HCT116 (cell line): ENCODE data around the gene INPPL1. TPM values are rescaled to one million over a fixed set of nuclear protein-coding genes. Genes with fewer than 3 reads are reported as not detected.

Experiments used
- ATAC-seq: fragments of 200-7000 bp; cut with Tn5 transposase; 2 replicates; pipeline ENCODE4 v1.9.1; 2020; ENCODE audit warnings: mild to moderate bottlenecking, moderate library complexity
- BruUV-seq: library from RNA; stranded (reverse); fragments of 400-500 nt; replicated peaks from 2 replicates; lab custom pipeline; 2021; lab: Mats Ljungman, UMichigan
- CTCF ChIA-PET: fragments of 300-600 bp; sonication (Branson Sonifier 250); formaldehyde crosslinking; loops from one replicate; lab custom pipeline; 2021; ENCODE audit warnings: antibody characterized with exemption; lab: Charles Lee
- POLR2A ChIA-PET: fragments of 300-600, 350-600 bp; sonication (Branson Sonifier 250); formaldehyde crosslinking; loops from one replicate; lab custom pipeline; 2021; ENCODE audit warnings: antibody characterized with exemption; lab: Charles Lee
- RAD21 ChIA-PET, 2 experiments: fragments of 300-600 bp; sonication (Branson Sonifier 250); formaldehyde crosslinking; loops; one replicate each; lab custom pipeline; 2023; ENCODE audit warnings: low total read pairs in 2 of 2; ENCODE audit not compliant: uncharacterized antibody in 2 of 2, unreplicated experiment in 2 of 2, low non-redundant PET in 1 of 2; lab: Charles Lee
- DNase-seq: peaks from one replicate; pipeline ENCODE4 v3.0.0-alpha.2; 2010; ENCODE audit warnings: low read depth, low spot score
- H2AFZ ChIP-seq: fragments of 200-600 bp; shearing (Covaris generic), sonication (generic); 2 replicates; pipeline ENCODE4 v1.6.1; 2017; ENCODE audit warnings: low read depth, mixed run types, mixed read lengths, antibody characterized with exemption, low read length; ENCODE audit not compliant: poor library complexity, severe bottlenecking
- H3K27ac ChIP-seq: 2 replicates; pipeline ENCODE4 v1.5.1; 2012; ENCODE audit warnings: low read depth, low read length
- H3K27me3 ChIP-seq: fragments of 200-600 bp; sonication (generic); 2 replicates; pipeline ENCODE4 v1.6.1; 2016; ENCODE audit warnings: mixed run types, low read length, mixed read lengths; ENCODE audit not compliant: insufficient read depth
- H3K36me3 ChIP-seq, 2 experiments: fragments of 200-500 bp in 1 of 2; fragments of 200-600 bp in 1 of 2; sonication (Bioruptor generic) in 1 of 2; sonication (generic) in 1 of 2; 2 replicates each; pipeline versions ENCODE4 v1.5.1 to v1.6.1; 2014 to 2016; ENCODE audit warnings: low read length in 2 of 2, inconsistent platforms in 1 of 2, mixed read lengths in 1 of 2, mixed run types in 1 of 2; ENCODE audit not compliant: insufficient read depth in 2 of 2, control insufficient read depth in 1 of 2
- H3K4me1 ChIP-seq, 2 experiments: fragments of 200-600 bp in 1 of 2; sonication (generic) in 1 of 2; 2 replicates each; pipeline versions ENCODE4 v1.5.1 to v1.6.1; 2012 to 2017; ENCODE audit warnings: low read length in 2 of 2, inconsistent platforms in 1 of 2, mild to moderate bottlenecking in 1 of 2, mixed read lengths in 1 of 2, mixed run types in 1 of 2, moderate library complexity in 1 of 2; ENCODE audit not compliant: insufficient read depth in 2 of 2, control insufficient read depth in 1 of 2
- H3K4me2 ChIP-seq: fragments of 200-600 bp; sonication (generic); 2 replicates; pipeline ENCODE4 v1.6.1; 2017; ENCODE audit warnings: mixed run types, low read length, mixed read lengths
- H3K4me3 ChIP-seq, 2 experiments: fragments of 200-600 bp in 1 of 2; sonication (generic) in 1 of 2; replicated peaks in 1 of 2; 2 replicates each; pipeline ENCODE4 v1.5.1; 2011 to 2016; ENCODE audit warnings: low read length in 2 of 2, control low read depth in 1 of 2, low read depth in 1 of 2, mild to moderate bottlenecking in 1 of 2, mixed read lengths in 1 of 2, mixed run types in 1 of 2
- H3K79me2 ChIP-seq: fragments of 200-600 bp; sonication (generic); 2 replicates; pipeline ENCODE4 v1.6.1; 2017; ENCODE audit warnings: mild to moderate bottlenecking, mixed run types, low read length, moderate library complexity, mixed read lengths; ENCODE audit not compliant: insufficient read depth
- H3K9ac ChIP-seq: fragments of 200-600 bp; sonication (generic); 2 replicates; pipeline ENCODE4 v1.6.1; 2016; ENCODE audit warnings: low read length, mixed read lengths
- H3K9me2 ChIP-seq: fragments of 200-600 bp; sonication (generic), shearing (Covaris generic); 2 replicates; pipeline ENCODE4 v1.6.1; 2017; ENCODE audit warnings: mixed run types, mild to moderate bottlenecking, moderate library complexity; ENCODE audit not compliant: insufficient read depth
- H3K9me3 ChIP-seq, 2 experiments: fragments of 200-500 bp in 1 of 2; fragments of 200-600 bp in 1 of 2; sonication (Bioruptor generic) in 1 of 2; sonication (generic) in 1 of 2; 2 replicates each; pipeline ENCODE4 v1.6.1; 2014 to 2017; ENCODE audit warnings: low read length in 2 of 2, mixed read lengths in 2 of 2, inconsistent platforms in 1 of 2, low read depth in 1 of 2, mild to moderate bottlenecking in 1 of 2, mixed run types in 1 of 2, moderate library complexity in 1 of 2; ENCODE audit not compliant: control insufficient read depth in 1 of 2, insufficient read depth in 1 of 2
- H4K20me1 ChIP-seq: fragments of 200-600 bp; sonication (generic), shearing (Covaris generic); 2 replicates; pipeline ENCODE4 v1.6.1; 2017; ENCODE audit warnings: mixed run types, mild to moderate bottlenecking, moderate library complexity; ENCODE audit not compliant: insufficient read depth
- ATF3 ChIP-seq: IDR thresholded peaks from 2 replicates; pipeline ENCODE4 v1.6.1; 2012
- CBX3 ChIP-seq: IDR thresholded peaks from 2 replicates; pipeline ENCODE4 v1.6.1; 2012; ENCODE audit warnings: low read depth
- CEBPB ChIP-seq: IDR thresholded peaks from 2 replicates; pipeline ENCODE4 v1.6.1; 2012; ENCODE audit warnings: low read depth
- EGR1 ChIP-seq: IDR thresholded peaks from 2 replicates; pipeline ENCODE4 v1.6.1; 2012; ENCODE audit warnings: low read depth
- FOSL1 ChIP-seq: IDR thresholded peaks from 2 replicates; pipeline ENCODE4 v1.6.1; 2012; ENCODE audit warnings: low read depth
- JUND ChIP-seq: IDR thresholded peaks from 2 replicates; pipeline ENCODE4 v1.6.1; 2012
- MAX ChIP-seq: IDR thresholded peaks from 2 replicates; pipeline ENCODE4 v1.6.1; 2012
- POLR2AphosphoS5 ChIP-seq: IDR thresholded peaks from 2 replicates; pipeline ENCODE4 v1.6.1; 2011; ENCODE audit warnings: mild to moderate bottlenecking, low read depth, low read length, moderate library complexity
- RAD21 ChIP-seq: IDR thresholded peaks from 2 replicates; pipeline ENCODE4 v1.6.1; 2012; ENCODE audit warnings: low read depth, mild to moderate bottlenecking
- REST ChIP-seq: IDR thresholded peaks from 2 replicates; pipeline ENCODE4 v1.6.1; 2012; ENCODE audit warnings: low read depth
- SP1 ChIP-seq: IDR thresholded peaks from 2 replicates; pipeline ENCODE4 v1.6.1; 2012; ENCODE audit warnings: low read depth
- TCF7L2 ChIP-seq: IDR thresholded peaks from 2 replicates; pipeline ENCODE4 v1.7.0; 2011; ENCODE audit warnings: borderline replicate concordance, inconsistent platforms; ENCODE audit not compliant: insufficient read depth, insufficient read length; ENCODE audit errors: extremely low read depth
- YY1 ChIP-seq: IDR thresholded peaks from 2 replicates; pipeline ENCODE4 v1.6.1; 2011; ENCODE audit warnings: low read length, low read depth, moderate library complexity, mild to moderate bottlenecking; ENCODE audit not compliant: insufficient replicate concordance; ENCODE audit errors: extremely low read depth
- ZBTB33 ChIP-seq: IDR thresholded peaks from 2 replicates; pipeline ENCODE4 v1.6.1; 2011; ENCODE audit warnings: mild to moderate bottlenecking, low read length, moderate library complexity; ENCODE audit not compliant: insufficient replicate concordance; ENCODE audit errors: extremely low read depth
- ZFX ChIP-seq: fragments of 450-650 bp; IDR thresholded peaks from 2 replicates; pipeline ENCODE4 v1.6.1; 2017
- intact Hi-C: fragments of 100-400 bp; cut with micrococcal nuclease; formaldehyde crosslinking; loops from 2 replicates; pipeline ENCODE4 v1.10.0; 2022
- total RNA-seq: library from RNA; stranded (reverse); gene quantifications from one replicate; pipeline ENCODE4 v1.2.1, GENCODE V29; 2021; ENCODE audit not compliant: unreplicated experiment

Gene INPPL1
- total RNA-seq, 1 experiment from 2014 or later, result 132 TPM

- Histone ChIP-seq H3K79me2 (no peaks in the 10 kb centered on the region), H3K27me3 (no peaks in the 10 kb centered on the region), H3K4me3 (no peak overlapping the region), H4K20me1 (no peaks in the 10 kb centered on the region), H3K27ac (no peak overlapping the region), H3K9me2 (no peaks in the 10 kb centered on the region), H2AFZ (no peak overlapping the region), H3K9ac (no peak overlapping the region), H3K36me3 (no peaks in the 10 kb centered on the region), H3K9me3 (no peaks in the 10 kb centered on the region), H3K4me1 (peaks cover 9% of the 10 kb centered on the region in 2 experiments), H3K4me2 (no peak overlapping the region)
- ChIA-PET RAD21 (no interaction called here), CTCF (no interaction called here), POLR2A (no interaction called here)
- no peak for DNase-seq
- intact Hi-C loops, result no loop called here
- no peak for ATAC-seq
- no TSS peak for BruUV-seq
- TF ChIP-seq ATF3 (no peak), RAD21 (no peak), MAX (no peak), SP1 (no peak), FOSL1 (no peak), ZFX (no peak)
Measured at GRCh38 chr11:72217841-72218240, 6.7 kb upstream of the INPPL1 start.

GRCh38 chr11:72218251-72218745, 6.3 kb upstream of the INPPL1 start:
- ChIA-PET POLR2A (no interaction called here), CTCF (no interaction called here)
- DNase-seq, result no peak
- TF ChIP-seq ZFX (no peak), YY1 (no peak), CBX3 (no peak), FOSL1 (no peak), ZBTB33 (no peak), CEBPB (no peak), EGR1 (no peak), TCF7L2 (no peak), JUND (no peak), ATF3 (no peak), POLR2AphosphoS5 (no peak), REST (no peak)

More at GRCh38 chr11:72218251-72218745, 6.3 kb upstream of the INPPL1 start:
- H3K9me3 ChIP-seq, result no peaks in the 10 kb centered on the region
- no peak overlapping the region for H3K4me2 ChIP-seq
- no peak for ATAC-seq
- H3K36me3 ChIP-seq, result no peaks in the 10 kb centered on the region
- H3K4me3 ChIP-seq, result no peak overlapping the region
- no peaks in the 10 kb centered on the region for H3K27me3 ChIP-seq
- H3K9ac ChIP-seq, result no peak overlapping the region
- RAD21 ChIA-PET, result no interaction called here
- no peaks in the 10 kb centered on the region for H3K9me2 ChIP-seq
- H4K20me1 ChIP-seq, result no peaks in the 10 kb centered on the region
- no TSS peak for BruUV-seq
- H3K27ac ChIP-seq, result no peak overlapping the region
- no peaks in the 10 kb centered on the region for H3K79me2 ChIP-seq
- intact Hi-C loops, result no loop called here
- no peak overlapping the region for H2AFZ ChIP-seq
- H3K4me1 ChIP-seq, result peaks cover 9 to 10% of the 10 kb centered on the region in 2 experiments
